OCI-LY3 (cell line): ENCODE data around the gene COL4A2.

ENCODE experiments used
- CTCF ChIP-seq: fragments of 200-600, 300-600 bp; sonication (generic); IDR thresholded peaks from 2 replicates; pipeline ENCODE4 v1.5.1; 2014; ENCODE audit warnings: antibody characterized with exemption, low read length, low read depth
- EZH2phosphoT487 ChIP-seq: fragments of 200-600 bp; shearing (Covaris generic); IDR thresholded peaks from 2 replicates; pipeline ENCODE4 v1.6.1; 2018; ENCODE audit warnings: antibody characterized with exemption, mixed run types, low read depth

GRCh38 chr13:110538632-110539031 lies 231.5 kb downstream of the COL4A2 start:
- TF ChIP-seq CTCF: no peak
- no peak for TF ChIP-seq EZH2phosphoT487
